HepG2 (cell line): Measurements from ENCODE around the gene DCAF7. TPM values are rescaled to one million over a fixed set of nuclear protein-coding genes. Genes with fewer than 3 reads are reported as not detected.

Experiments used
- ATF7 ChIP-seq, 2 experiments: fragments of 450-650 bp in 1 of 2; sonication (generic) in 1 of 2; formaldehyde crosslinking in 1 of 2; IDR thresholded peaks; 2 replicates each; pipeline versions ENCODE4 v1.4.0 to v1.6.1; 2016 to 2020; ENCODE audit warnings: antibody characterized with exemption in 1 of 2, mild to moderate bottlenecking in 1 of 2, missing genetic modification reagents in 1 of 2
- BATF2 ChIP-seq: sonication (generic); formaldehyde crosslinking; IDR thresholded peaks from 2 replicates; pipeline ENCODE4 v1.8.0; 2022; ENCODE audit warnings: mild to moderate bottlenecking, missing genetic modification reagents, moderate library complexity
- CBX1 ChIP-seq: IDR thresholded peaks from one replicate; pipeline ENCODE4 v1.6.1; 2016; ENCODE audit warnings: antibody characterized with exemption, low read depth
- FOSL1 ChIP-seq: sonication (generic); formaldehyde crosslinking; IDR thresholded peaks from 2 replicates; pipeline ENCODE4 v1.9.0; 2021; ENCODE audit warnings: missing genetic modification reagents, borderline replicate concordance
- GZF1 ChIP-seq: sonication (generic); formaldehyde crosslinking; IDR thresholded peaks from 2 replicates; pipeline ENCODE4 v1.5.1; 2020; ENCODE audit warnings: mild to moderate bottlenecking, missing genetic modification reagents
- HMG20B ChIP-seq: conservative IDR thresholded peaks from 2 replicates; pipeline ENCODE4 v1.6.1; 2016; ENCODE audit warnings: missing genetic modification reagents, missing compliant biosample characterization
- HNF4G ChIP-seq, 2 experiments: sonication (generic) in 1 of 2; formaldehyde crosslinking in 1 of 2; IDR thresholded peaks; 2 replicates each; pipeline versions ENCODE4 v1.4.0 to v1.6.1; 2011 to 2020; ENCODE audit warnings: borderline replicate concordance in 2 of 2, low read depth in 2 of 2, mild to moderate bottlenecking in 2 of 2, low read length in 1 of 2, missing genetic modification reagents in 1 of 2, moderate library complexity in 1 of 2
- IRF2 ChIP-seq: IDR thresholded peaks from 2 replicates; pipeline ENCODE4 v1.6.1; 2018; ENCODE audit warnings: missing genetic modification reagents, missing compliant biosample characterization
- JUN ChIP-seq: sonication (generic); formaldehyde crosslinking; IDR thresholded peaks from 2 replicates; pipeline ENCODE4 v1.4.0; 2020; ENCODE audit warnings: mild to moderate bottlenecking, missing genetic modification reagents
- KLF15 ChIP-seq: sonication (generic); formaldehyde crosslinking; IDR thresholded peaks from 2 replicates; pipeline ENCODE4 v1.8.1; 2023; ENCODE audit warnings: borderline replicate concordance, mild to moderate bottlenecking, inconsistent platforms, missing genetic modification reagents, mixed read lengths
- NFE2L1 ChIP-seq: sonication (generic); formaldehyde crosslinking; IDR thresholded peaks from 2 replicates; pipeline ENCODE4 v1.4.0; 2020; ENCODE audit warnings: missing genetic modification reagents, mild to moderate bottlenecking, borderline replicate concordance
- PAX8 ChIP-seq: sonication (generic); formaldehyde crosslinking; IDR thresholded peaks from 2 replicates; pipeline ENCODE4 v1.8.0; 2022; ENCODE audit warnings: mild to moderate bottlenecking, missing genetic modification reagents, borderline replicate concordance
- POLR2G ChIP-seq: fragments of 200-400 bp; formaldehyde crosslinking; IDR thresholded peaks from 2 replicates; pipeline ENCODE4 v1.6.1; 2018; ENCODE audit warnings: mild to moderate bottlenecking, low read depth, low read length, moderate library complexity
- SP5 ChIP-seq: IDR thresholded peaks from 2 replicates; pipeline ENCODE4 v1.6.1; 2016; ENCODE audit warnings: low read depth, borderline replicate concordance
- TGIF2 ChIP-seq: IDR thresholded peaks from 2 replicates; pipeline ENCODE4 v1.6.1; 2016; ENCODE audit warnings: control low read depth, missing compliant biosample characterization
- ZNF274 ChIP-seq: sonication (generic); formaldehyde crosslinking; IDR thresholded peaks from 2 replicates; pipeline ENCODE4 v1.5.1; 2020; ENCODE audit warnings: mild to moderate bottlenecking, missing genetic modification reagents
- ZNF317 ChIP-seq: sonication (generic); formaldehyde crosslinking; IDR thresholded peaks from 2 replicates; pipeline ENCODE4 v1.5.0; 2020; ENCODE audit warnings: mild to moderate bottlenecking, missing genetic modification reagents
- ZNF335 ChIP-seq: sonication (generic); formaldehyde crosslinking; IDR thresholded peaks from 2 replicates; pipeline ENCODE4 v1.4.0; 2020; ENCODE audit warnings: missing genetic modification reagents
- ZNF34 ChIP-seq: sonication (generic); formaldehyde crosslinking; IDR thresholded peaks from 2 replicates; pipeline ENCODE4 v1.4.0; 2020; ENCODE audit warnings: mild to moderate bottlenecking, missing genetic modification reagents, borderline replicate concordance
- ZNF543 ChIP-seq: sonication (generic); formaldehyde crosslinking; IDR thresholded peaks from 2 replicates; pipeline ENCODE4 v1.4.0; 2020; ENCODE audit warnings: mild to moderate bottlenecking, missing genetic modification reagents
- ZNF652 ChIP-seq: IDR thresholded peaks from 2 replicates; pipeline ENCODE4 v1.6.1; 2016; ENCODE audit warnings: low read depth, borderline replicate concordance
- ZNF713 ChIP-seq: sonication (generic); formaldehyde crosslinking; IDR thresholded peaks from 2 replicates; pipeline ENCODE4 v1.4.0; 2020; ENCODE audit warnings: mild to moderate bottlenecking, missing genetic modification reagents
- ZSCAN9 ChIP-seq: IDR thresholded peaks from 2 replicates; pipeline ENCODE4 v1.6.1; 2016; ENCODE audit warnings: borderline replicate concordance
- polyA plus RNA-seq, 8 experiments: library from polyadenylated mRNA; depleted of rRNA in 3 of 8; stranded (reverse) in 7 of 8; unstranded in 1 of 8; fragments of >200 nt; fragmentation: Illumina TruSeq in 4 of 8; extraction: Trizol in 4 of 8; gene quantifications; 2 replicates each; pipeline versions ENCODE4 v1.2.1 to v1.2.3, GENCODE V29; 2011 to 2016; ENCODE audit warnings: low read depth in 4 of 8, missing spikeins in 1 of 8, mixed read lengths in 1 of 8; ENCODE audit not compliant: insufficient read depth in 1 of 8
- total RNA-seq, 5 experiments: library from RNA; depleted of rRNA; stranded (reverse); fragments of >200 nt; fragmentation: Illumina TruSeq; extraction: Trizol; gene quantifications; 2 replicates each; pipeline ENCODE4 v1.2.3, GENCODE V29; 2016; ENCODE audit warnings: low read depth in 1 of 5
- TF ChIP-seq, protein P1 (sequence below): sonication (generic); formaldehyde crosslinking; IDR thresholded peaks from 2 replicates; pipeline ENCODE4 v1.8.1; 2023; ENCODE audit warnings: mild to moderate bottlenecking, moderate library complexity, missing genetic modification reagents
- TF ChIP-seq, protein P2 (sequence below): sonication (generic); formaldehyde crosslinking; IDR thresholded peaks from 2 replicates; pipeline ENCODE4 v1.8.1; 2022; ENCODE audit warnings: low read depth, mild to moderate bottlenecking, missing genetic modification reagents
- TF ChIP-seq, protein P3 (sequence below): sonication (generic); formaldehyde crosslinking; IDR thresholded peaks from 2 replicates; pipeline ENCODE4 v1.9.0; 2021; ENCODE audit warnings: missing genetic modification reagents, borderline replicate concordance

The DCAF7 gene
- total and polyA plus RNA-seq, 2 of the 13 experiments (the other 11 are each of a cell fraction or from before 2014, with no cell fraction given), result 55.2 to 73.4 TPM

DNA sequence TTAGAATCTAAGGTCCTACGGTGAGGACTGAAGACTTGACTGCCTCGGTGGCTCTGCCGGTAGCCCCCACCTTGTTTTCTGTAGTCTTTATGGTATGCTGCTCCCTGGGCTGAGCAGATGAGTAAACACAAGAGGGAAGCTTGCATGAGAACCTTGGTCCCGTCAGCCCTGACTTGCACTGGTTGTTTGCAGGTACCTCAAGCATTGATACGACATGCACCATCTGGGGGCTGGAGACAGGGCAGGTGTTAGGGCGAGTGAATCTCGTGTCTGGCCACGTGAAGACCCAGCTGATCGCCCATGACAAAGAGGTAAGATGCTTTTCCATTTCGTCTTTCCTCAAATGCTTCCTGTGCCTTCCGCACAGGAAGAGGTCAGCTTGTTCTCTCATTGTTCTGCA, 29.4 kb downstream of the DCAF7 start (continued):
- TF ChIP-seq BATF2 (CRISPR knock-in tag), result no peak
- TF ChIP-seq TGIF2 (CRISPR knock-in tag), result 0 out of 2 replicates have a peak, but pooled peaks have one; percentile 5
- TF ChIP-seq HNF4G (IDR thresholded peaks at IDR 0.05; ENCODE audit: borderline replicate concordance, low read depth, low read length), result 0 out of 2 replicates have a peak, but pooled peaks have one; percentile 41
- peak; percentile 87; the same call in 1 of the 2 replicates for TF ChIP-seq HNF4G (CRISPR knock-in tag; IDR thresholded peaks at IDR 0.05; ENCODE audit: borderline replicate concordance, low read depth)
- peak; percentile 92; the same call in 1 of the 2 replicates for TF ChIP-seq ZNF713 (CRISPR knock-in tag)
- no peak for TF ChIP-seq CBX1
- no peak for TF ChIP-seq ZNF335 (CRISPR knock-in tag)
- TF ChIP-seq ZNF543, result no peak
- TF ChIP-seq FOSL1 (CRISPR knock-in tag), result no peak
- TF ChIP-seq, protein P1, sequence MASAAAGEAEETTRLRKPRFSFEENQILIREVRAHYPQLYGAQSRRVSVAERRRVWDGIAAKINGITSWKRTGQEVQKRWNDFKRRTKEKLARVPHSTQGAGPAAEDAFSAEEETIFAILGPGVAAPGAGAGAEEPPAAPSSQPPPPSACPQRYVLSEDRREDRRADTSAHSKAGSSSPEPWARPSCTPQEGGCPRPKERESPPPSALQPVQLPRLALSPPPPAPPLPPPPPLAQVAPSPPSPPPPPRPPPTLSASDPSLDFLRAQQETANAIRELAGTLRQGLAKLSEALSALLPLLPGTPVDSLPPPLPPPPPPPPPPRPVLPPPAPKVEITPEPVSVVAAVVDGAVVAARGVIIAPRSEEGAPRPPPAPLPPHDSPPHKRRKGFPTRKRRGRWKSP, result no peak
- 0 out of 2 replicates have a peak, but pooled peaks have one; percentile 54 for TF ChIP-seq NFE2L1 (CRISPR knock-in tag)
- TF ChIP-seq IRF2 (CRISPR knock-in tag), result peak; percentile 26; the same call in 1 of the 2 replicates
- no peak for TF ChIP-seq PAX8 (CRISPR knock-in tag)
- peak; percentile 79; the same call in 1 of the 2 replicates for TF ChIP-seq ZNF274
- no peak for TF ChIP-seq JUN
- TF ChIP-seq HMG20B (CRISPR knock-in tag), result peak; percentile 53; the same call in 1 of the 2 replicates
- TF ChIP-seq ATF7 (IDR thresholded peaks at IDR 0.05), result no peak
- no peak for TF ChIP-seq ATF7 (CRISPR knock-in tag; IDR thresholded peaks at IDR 0.05)
- TF ChIP-seq GZF1, result no peak
- no peak; the same call in 1 of the 2 replicates for TF ChIP-seq ZNF652
- TF ChIP-seq KLF15 (CRISPR knock-in tag), result no peak
- no peak for TF ChIP-seq POLR2G
- TF ChIP-seq ZNF317 (CRISPR knock-in tag), result no peak
- TF ChIP-seq ZNF34 (CRISPR knock-in tag), result no peak
- no peak for TF ChIP-seq ZSCAN9
- TF ChIP-seq SP5 (CRISPR knock-in tag), result 0 out of 2 replicates have a peak, but pooled peaks have one; percentile 19
- TF ChIP-seq, protein P2, sequence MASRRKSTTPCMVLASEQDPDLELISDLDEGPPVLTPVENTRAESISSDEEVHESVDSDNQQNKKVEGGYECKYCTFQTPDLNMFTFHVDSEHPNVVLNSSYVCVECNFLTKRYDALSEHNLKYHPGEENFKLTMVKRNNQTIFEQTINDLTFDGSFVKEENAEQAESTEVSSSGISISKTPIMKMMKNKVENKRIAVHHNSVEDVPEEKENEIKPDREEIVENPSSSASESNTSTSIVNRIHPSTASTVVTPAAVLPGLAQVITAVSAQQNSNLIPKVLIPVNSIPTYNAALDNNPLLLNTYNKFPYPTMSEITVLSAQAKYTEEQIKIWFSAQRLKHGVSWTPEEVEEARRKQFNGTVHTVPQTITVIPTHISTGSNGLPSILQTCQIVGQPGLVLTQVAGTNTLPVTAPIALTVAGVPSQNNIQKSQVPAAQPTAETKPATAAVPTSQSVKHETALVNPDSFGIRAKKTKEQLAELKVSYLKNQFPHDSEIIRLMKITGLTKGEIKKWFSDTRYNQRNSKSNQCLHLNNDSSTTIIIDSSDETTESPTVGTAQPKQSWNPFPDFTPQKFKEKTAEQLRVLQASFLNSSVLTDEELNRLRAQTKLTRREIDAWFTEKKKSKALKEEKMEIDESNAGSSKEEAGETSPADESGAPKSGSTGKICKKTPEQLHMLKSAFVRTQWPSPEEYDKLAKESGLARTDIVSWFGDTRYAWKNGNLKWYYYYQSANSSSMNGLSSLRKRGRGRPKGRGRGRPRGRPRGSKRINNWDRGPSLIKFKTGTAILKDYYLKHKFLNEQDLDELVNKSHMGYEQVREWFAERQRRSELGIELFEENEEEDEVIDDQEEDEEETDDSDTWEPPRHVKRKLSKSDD (CRISPR knock-in tag), result 0 out of 2 replicates have a peak, but pooled peaks have one; percentile 50
- TF ChIP-seq, protein P3, sequence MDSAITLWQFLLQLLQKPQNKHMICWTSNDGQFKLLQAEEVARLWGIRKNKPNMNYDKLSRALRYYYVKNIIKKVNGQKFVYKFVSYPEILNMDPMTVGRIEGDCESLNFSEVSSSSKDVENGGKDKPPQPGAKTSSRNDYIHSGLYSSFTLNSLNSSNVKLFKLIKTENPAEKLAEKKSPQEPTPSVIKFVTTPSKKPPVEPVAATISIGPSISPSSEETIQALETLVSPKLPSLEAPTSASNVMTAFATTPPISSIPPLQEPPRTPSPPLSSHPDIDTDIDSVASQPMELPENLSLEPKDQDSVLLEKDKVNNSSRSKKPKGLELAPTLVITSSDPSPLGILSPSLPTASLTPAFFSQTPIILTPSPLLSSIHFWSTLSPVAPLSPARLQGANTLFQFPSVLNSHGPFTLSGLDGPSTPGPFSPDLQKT (CRISPR knock-in tag), result no peak
